BE2C (cell line): ENCODE measurements around the gene SEC61G. TPM values are rescaled to one million over a fixed set of nuclear protein-coding genes. Genes with fewer than 3 reads are reported as not detected.
A peak's percentile ranks its signal among the peaks of the same experiment; 100 is the strongest.

ENCODE experiments used
- DNase-seq: peaks from one replicate; pipeline ENCODE4 v3.0.0-alpha.2; 2020
- H3K27me3 ChIP-seq: fragments of 250-450 bp; sonication (Bioruptor Pico); 2 replicates; pipeline ENCODE4 v1.5.1; 2020; ENCODE audit warnings: mild to moderate bottlenecking
- H3K36me3 ChIP-seq: fragments of 250-450 bp; sonication (Bioruptor Pico); 2 replicates; pipeline ENCODE4 v1.5.1; 2020; ENCODE audit warnings: mild to moderate bottlenecking
- H3K4me1 ChIP-seq: fragments of 250-450 bp; sonication (Bioruptor Pico); 2 replicates; pipeline ENCODE4 v1.5.1; 2020
- H3K4me3 ChIP-seq: 2 replicates; pipeline ENCODE4 v1.5.1; 2011; ENCODE audit warnings: low read depth, low read length
- H3K9me3 ChIP-seq: fragments of 250-450 bp; sonication (Bioruptor Pico); 2 replicates; pipeline ENCODE4 v1.5.1; 2020
- polyA plus RNA-seq: library from polyadenylated mRNA; unstranded; fragments of >200 nt; gene quantifications from one replicate; pipeline ENCODE4 v1.2.1, GENCODE V29; 2012; ENCODE audit warnings: low read depth, missing spikeins; ENCODE audit not compliant: insufficient read length, insufficient read depth
- TF ChIP-seq, protein P1 (sequence below): IDR thresholded peaks from 2 replicates; pipeline ENCODE4 v1.5.1; 2012; ENCODE audit warnings: mild to moderate bottlenecking, low read depth, low read length

Gene SEC61G
- 438 TPM for polyA plus RNA-seq

- Histone ChIP-seq H3K36me3 (peaks cover 27% of the 10 kb centered on the region), H3K9me3 (no peaks in the 10 kb centered on the region)
- TF ChIP-seq, protein P1, sequence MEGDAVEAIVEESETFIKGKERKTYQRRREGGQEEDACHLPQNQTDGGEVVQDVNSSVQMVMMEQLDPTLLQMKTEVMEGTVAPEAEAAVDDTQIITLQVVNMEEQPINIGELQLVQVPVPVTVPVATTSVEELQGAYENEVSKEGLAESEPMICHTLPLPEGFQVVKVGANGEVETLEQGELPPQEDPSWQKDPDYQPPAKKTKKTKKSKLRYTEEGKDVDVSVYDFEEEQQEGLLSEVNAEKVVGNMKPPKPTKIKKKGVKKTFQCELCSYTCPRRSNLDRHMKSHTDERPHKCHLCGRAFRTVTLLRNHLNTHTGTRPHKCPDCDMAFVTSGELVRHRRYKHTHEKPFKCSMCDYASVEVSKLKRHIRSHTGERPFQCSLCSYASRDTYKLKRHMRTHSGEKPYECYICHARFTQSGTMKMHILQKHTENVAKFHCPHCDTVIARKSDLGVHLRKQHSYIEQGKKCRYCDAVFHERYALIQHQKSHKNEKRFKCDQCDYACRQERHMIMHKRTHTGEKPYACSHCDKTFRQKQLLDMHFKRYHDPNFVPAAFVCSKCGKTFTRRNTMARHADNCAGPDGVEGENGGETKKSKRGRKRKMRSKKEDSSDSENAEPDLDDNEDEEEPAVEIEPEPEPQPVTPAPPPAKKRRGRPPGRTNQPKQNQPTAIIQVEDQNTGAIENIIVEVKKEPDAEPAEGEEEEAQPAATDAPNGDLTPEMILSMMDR = no peak
These were observed at the start of gene SEC61G for GRCh38 chr7:54758702-54759592. Gene SEC61G (minus strand): TSS chr7:54759211. CDS start chr7:54757588, 1,623 bp downstream.

DNA sequence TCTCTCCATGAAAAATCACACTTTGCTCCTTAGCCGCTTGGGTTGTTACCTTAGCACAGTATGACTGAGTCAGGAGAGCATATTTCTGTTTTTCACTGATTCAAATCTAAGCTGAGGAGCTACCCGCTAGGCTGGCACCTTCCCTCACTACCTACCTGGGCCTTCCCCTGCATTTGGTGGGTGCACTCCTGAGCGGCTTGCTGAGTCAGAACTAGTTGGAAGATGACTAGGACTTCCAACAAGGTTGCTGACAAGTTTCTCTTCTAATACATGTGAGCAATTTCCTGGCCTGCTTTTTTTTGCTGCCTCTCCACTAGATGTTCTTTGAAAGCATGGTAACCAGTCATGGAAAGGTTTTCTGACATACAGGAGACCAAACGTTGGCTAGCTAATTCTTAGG lies 43.8 kb upstream of the SEC61G start:
- Histone ChIP-seq H3K4me1 (peaks cover 6% of the 10 kb centered on the region; the same call in 1 of the 2 replicates), H3K36me3 (no peaks in the 10 kb centered on the region), H3K4me3 (no peak overlapping the region), H3K27me3 (no peaks in the 10 kb centered on the region), H3K9me3 (no peaks in the 10 kb centered on the region)
- TF ChIP-seq, protein P1 = no peak
- DNase-seq = no peak

More at GRCh38 chr7:54758702-54759592, at the start of gene SEC61G:
- Histone ChIP-seq H3K4me1 (no peaks in the 10 kb centered on the region), H3K27me3 (no peaks in the 10 kb centered on the region), H3K4me3 (peak within 1 kb of the TSS; percentile 95)
- peak; percentile 97 for DNase-seq

GRCh38 chr7:54802114-54802513 lies 43.1 kb upstream of the SEC61G start:
- TF ChIP-seq, protein P1 = no peak
- no peaks in the 10 kb centered on the region for H3K9me3 ChIP-seq
- no peaks in the 10 kb centered on the region for H3K36me3 ChIP-seq
- no peaks in the 10 kb centered on the region for H3K27me3 ChIP-seq
- peaks cover 6% of the 10 kb centered on the region; the same call in 1 of the 2 replicates for H3K4me1 ChIP-seq
- H3K4me3 ChIP-seq = no peak overlapping the region
- DNase-seq = no peak

DNA sequence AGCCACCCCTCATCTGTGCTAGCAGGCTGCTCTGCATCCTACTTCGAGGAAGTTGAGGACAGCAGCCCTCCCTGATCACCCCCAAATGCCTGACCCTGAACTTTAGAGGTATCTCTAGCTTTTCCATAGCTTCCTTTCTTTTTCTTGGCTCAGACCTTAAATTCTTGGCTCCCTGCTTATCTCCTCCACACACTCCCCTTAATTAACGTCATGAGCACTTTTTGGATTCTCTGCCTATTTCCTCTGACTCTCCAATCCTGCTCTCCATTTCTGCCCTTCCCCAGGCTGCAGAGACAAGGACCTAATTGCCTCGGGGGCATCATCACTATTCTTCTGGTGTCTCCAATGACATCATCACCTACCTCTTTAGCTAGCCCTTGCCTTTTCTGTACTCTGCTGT lies 40.8 kb upstream of the SEC61G start:
- H3K4me1 ChIP-seq = peaks cover 16% of the 10 kb centered on the region
- H3K27me3 ChIP-seq = no peaks in the 10 kb centered on the region
- H3K9me3 ChIP-seq = no peaks in the 10 kb centered on the region
- peak; percentile 48 for DNase-seq
- H3K36me3 ChIP-seq = no peaks in the 10 kb centered on the region
- H3K4me3 ChIP-seq = no peak overlapping the region
- TF ChIP-seq, protein P1 = no peak

DNA sequence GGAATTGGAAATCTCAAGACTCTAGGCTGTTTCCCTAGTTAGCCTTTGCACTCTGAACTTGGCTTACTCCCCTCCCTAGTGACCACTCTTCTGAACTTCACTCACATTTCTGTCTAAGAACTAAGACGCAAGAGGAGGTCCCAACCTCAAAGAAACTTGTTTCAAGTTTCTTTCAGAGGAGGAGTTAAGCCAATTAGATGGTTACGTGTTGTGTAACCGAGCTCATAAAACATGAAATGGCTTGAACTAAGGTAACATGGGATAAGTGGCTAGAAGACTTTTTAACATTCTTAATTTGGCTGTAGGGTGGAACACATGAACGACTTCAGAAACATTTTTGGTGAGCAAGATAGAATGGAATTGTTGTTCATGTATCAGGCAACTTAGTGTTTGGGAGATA lies 39.5 kb upstream of the SEC61G start:
- Histone ChIP-seq H3K9me3 (no peaks in the 10 kb centered on the region), H3K27me3 (no peaks in the 10 kb centered on the region), H3K4me1 (peaks cover 16% of the 10 kb centered on the region), H3K4me3 (no peak overlapping the region), H3K36me3 (no peaks in the 10 kb centered on the region)
- DNase-seq = no peak
- TF ChIP-seq, protein P1 = no peak

DNA sequence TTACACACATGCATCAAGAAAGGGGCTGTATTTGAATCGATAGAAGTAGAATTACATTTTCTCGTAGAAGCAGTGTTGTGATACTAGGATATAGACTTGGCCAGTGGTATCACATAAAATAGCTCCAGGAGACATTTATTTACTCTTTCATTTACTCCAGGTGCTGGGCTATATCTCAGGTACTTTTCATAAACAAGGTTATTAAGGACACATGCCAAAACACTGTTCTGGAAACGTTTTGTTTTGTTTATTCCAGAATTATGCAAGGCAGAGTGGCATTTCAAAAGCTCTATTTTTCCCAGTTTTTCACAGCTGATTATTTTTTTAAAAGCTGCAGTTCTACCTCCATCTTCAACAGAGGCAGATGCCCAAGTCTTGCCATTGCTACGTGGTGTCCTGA lies 37.8 kb upstream of the SEC61G start:
- H3K9me3 ChIP-seq = no peaks in the 10 kb centered on the region
- peaks cover 16% of the 10 kb centered on the region for H3K4me1 ChIP-seq
- no peaks in the 10 kb centered on the region for H3K27me3 ChIP-seq
- no peak overlapping the region for H3K4me3 ChIP-seq
- H3K36me3 ChIP-seq = no peaks in the 10 kb centered on the region
- TF ChIP-seq, protein P1 = no peak
- DNase-seq = no peak
